Peyer's patch (tissue), 4 donors: Measurements from ENCODE around the gene ABCC5.

Experiments used
- POLR2A ChIP-seq, 2 donors: fragments of 450-650 bp; IDR thresholded peaks; one replicate each; pipeline ENCODE4 v1.5.1; 2017; ENCODE audit warnings: antibody characterized with exemption in 2 of 2, mild to moderate bottlenecking in 2 of 2, moderate library complexity in 2 of 2
- TF ChIP-seq, protein P1 (sequence below), 6 experiments: fragments of 450-650 bp in 4 of 6; fragments of 200-600 bp in 2 of 6; sonication (generic) in 1 of 6; IDR thresholded peaks; one replicate each; pipeline ENCODE4 v1.5.1; 2017 to 2019; ENCODE audit warnings: antibody characterized with exemption in 6 of 6, mild to moderate bottlenecking in 3 of 6, moderate library complexity in 1 of 6

DNA sequence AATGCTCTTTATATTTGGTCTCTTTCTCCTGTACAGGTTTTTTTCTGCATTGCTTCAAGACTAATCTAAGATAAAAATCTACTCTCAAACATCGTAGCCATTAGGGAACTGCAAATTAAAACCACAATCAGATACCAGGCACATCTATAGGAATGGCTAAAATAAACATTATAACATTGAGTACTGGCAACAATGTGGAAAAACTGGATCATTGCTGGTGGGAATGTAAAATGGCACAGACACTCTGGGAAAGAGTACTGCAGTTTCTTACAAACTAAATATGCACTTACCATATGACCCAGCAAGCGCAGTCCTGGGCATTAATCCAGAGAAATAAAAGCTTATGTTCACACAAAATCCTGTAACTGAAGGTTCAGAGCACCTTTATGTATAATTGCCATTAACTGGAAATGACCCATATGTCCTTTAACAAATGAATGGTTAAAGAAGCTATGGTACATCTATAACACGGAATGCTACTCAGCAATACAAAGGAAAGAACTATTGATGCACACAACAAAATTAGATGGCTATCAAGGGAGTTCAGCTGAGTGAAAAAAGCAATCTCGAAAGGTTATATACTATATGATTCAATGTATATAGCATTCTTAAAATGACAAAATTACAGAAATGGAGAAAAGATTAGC is 6.3 kb downstream of the ABCC5 start:
- TF ChIP-seq, protein P1, sequence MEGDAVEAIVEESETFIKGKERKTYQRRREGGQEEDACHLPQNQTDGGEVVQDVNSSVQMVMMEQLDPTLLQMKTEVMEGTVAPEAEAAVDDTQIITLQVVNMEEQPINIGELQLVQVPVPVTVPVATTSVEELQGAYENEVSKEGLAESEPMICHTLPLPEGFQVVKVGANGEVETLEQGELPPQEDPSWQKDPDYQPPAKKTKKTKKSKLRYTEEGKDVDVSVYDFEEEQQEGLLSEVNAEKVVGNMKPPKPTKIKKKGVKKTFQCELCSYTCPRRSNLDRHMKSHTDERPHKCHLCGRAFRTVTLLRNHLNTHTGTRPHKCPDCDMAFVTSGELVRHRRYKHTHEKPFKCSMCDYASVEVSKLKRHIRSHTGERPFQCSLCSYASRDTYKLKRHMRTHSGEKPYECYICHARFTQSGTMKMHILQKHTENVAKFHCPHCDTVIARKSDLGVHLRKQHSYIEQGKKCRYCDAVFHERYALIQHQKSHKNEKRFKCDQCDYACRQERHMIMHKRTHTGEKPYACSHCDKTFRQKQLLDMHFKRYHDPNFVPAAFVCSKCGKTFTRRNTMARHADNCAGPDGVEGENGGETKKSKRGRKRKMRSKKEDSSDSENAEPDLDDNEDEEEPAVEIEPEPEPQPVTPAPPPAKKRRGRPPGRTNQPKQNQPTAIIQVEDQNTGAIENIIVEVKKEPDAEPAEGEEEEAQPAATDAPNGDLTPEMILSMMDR (IDR thresholded peaks at IDR 0.05), result no peak
- TF ChIP-seq POLR2A (IDR thresholded peaks at IDR 0.05), result no peak
